Epithelial cell of proximal tubule (primary cell): ENCODE data around the gene CCDC124. TPM values are rescaled to one million over a fixed set of nuclear protein-coding genes. Genes with fewer than 3 reads are reported as not detected.

Source experiments
- DNase-seq: peaks from one replicate; pipeline ENCODE4 v3.0.0-alpha.2; 2011; ENCODE audit warnings: low read depth
- H3K4me3 ChIP-seq: 2 replicates; pipeline ENCODE4 v1.5.1; 2011; ENCODE audit warnings: low read depth, mild to moderate bottlenecking, low read length
- total RNA-seq: library from RNA; depleted of rRNA; stranded (reverse); fragments of >200 nt; gene quantifications from 2 replicates; pipeline ENCODE4 v1.2.3, GENCODE V29; 2015
- TF ChIP-seq, protein P1 (sequence below): conservative IDR thresholded peaks from 2 replicates; pipeline ENCODE4 v1.5.1; 2012; ENCODE audit warnings: low read depth, mild to moderate bottlenecking, low read length

The CCDC124 gene
- total RNA-seq, 1 donor from 2014 or later = 68.4 TPM

DNA sequence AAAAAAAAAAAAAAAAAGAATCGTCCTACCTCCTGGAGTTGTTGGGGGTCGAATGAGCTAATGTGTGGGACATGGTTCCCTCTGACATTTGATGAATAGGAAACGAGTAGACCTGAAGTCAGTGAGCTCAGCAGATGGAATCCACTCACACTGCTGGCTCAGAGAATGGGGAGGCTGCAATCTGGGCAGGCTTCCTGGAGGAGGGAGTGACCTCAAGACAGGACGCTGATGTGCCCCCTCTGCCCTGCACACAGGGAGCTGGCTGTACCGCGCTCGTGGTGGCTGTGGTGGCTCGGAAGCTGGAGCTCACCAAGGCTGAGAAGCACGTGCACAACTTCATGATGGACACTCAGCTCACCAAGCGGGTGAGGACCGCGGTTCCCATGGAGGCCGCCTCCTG lies 55.3 kb downstream of the CCDC124 start:
- TF ChIP-seq, protein P1, sequence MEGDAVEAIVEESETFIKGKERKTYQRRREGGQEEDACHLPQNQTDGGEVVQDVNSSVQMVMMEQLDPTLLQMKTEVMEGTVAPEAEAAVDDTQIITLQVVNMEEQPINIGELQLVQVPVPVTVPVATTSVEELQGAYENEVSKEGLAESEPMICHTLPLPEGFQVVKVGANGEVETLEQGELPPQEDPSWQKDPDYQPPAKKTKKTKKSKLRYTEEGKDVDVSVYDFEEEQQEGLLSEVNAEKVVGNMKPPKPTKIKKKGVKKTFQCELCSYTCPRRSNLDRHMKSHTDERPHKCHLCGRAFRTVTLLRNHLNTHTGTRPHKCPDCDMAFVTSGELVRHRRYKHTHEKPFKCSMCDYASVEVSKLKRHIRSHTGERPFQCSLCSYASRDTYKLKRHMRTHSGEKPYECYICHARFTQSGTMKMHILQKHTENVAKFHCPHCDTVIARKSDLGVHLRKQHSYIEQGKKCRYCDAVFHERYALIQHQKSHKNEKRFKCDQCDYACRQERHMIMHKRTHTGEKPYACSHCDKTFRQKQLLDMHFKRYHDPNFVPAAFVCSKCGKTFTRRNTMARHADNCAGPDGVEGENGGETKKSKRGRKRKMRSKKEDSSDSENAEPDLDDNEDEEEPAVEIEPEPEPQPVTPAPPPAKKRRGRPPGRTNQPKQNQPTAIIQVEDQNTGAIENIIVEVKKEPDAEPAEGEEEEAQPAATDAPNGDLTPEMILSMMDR = no peak
- H3K4me3 ChIP-seq = no peak overlapping the region
- DNase-seq = no peak

DNA sequence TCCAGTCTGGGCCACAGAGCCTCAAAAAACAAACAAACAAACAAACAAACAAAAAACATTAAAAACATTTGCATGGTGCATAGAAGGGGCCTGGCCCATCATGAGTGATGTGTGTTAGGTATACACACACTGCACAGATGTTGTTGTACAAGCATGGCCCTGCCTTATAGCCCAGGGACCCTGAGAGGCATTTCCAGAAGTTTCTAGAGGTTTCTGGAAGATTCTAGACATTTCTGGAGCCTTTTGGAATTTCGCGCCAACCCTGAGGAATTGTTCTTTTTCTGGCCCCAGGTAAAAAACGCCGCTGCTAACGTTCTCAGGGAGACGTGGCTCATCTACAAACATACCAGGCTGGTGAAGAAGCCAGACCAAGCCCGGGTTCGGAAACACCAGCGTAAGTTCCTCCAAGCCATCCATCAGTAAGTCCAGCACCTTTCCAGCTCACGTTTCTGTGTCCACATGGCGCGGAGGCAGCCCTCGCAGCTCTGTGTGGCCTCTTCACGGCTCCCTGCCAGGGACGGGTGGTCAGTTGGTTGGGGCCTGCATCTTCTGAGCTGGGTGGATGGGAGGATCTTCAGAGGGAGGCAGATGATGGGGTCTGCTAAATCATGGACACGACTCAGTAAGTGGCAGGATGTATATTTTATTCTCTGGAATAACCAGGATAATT lies 56.7 kb downstream of the CCDC124 start:
- H3K4me3 ChIP-seq = no peak overlapping the region
- TF ChIP-seq, protein P1 = no peak
- DNase-seq = no peak

DNA sequence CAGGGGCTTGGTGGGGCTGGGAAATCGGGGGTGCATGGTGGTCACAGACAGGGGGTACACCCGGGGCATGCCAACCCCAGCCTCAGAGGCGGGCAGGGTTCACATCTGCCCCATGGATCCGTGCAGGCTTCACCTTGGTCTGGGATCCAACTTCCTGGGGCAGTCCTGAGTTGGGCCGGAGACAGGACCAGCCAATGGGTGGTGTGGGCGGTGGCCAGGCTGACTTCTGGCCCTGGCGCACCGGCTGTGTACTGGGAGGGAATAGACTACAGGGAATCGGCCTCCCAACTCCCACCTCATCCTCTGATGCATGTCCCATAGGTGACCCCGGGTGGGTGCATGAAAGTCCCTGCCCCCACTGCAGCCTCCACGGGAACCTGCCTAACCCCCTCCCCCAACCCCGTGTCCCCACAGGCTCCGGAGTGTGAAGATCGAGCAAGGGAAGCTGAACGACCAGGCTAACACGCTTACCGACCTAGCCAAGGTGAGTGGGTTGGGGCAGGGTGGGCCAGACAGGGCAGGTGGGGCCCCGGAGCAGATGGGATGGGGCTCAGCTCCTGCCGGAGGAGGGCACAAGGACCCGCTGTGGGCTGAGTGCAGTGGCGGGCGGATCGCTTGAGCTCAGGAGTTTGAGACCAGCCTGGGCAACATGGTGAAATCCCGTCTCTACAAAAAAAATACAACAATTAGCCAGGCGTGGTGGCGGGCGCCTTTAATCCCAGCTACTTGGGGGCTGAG lies 60.4 kb downstream of the CCDC124 start:
- DNase-seq = no peak
- TF ChIP-seq, protein P1 = no peak
- no peak overlapping the region for H3K4me3 ChIP-seq

Other genes with a start within 250 kb of the CCDC124 start
- 0.06 TPM in 1 of 2 replicates, not detected in the other for gene UNC13A, start 244.7 kb upstream of the CCDC124 start, total RNA-seq
- gene MAP1S, start 213.5 kb upstream of the CCDC124 start, total RNA-seq = 48.8 and 50.6 TPM in 2 replicates
- 4.2 and 18.0 TPM in 2 replicates for gene FCHO1, start 181.5 kb upstream of the CCDC124 start, total RNA-seq
- 11.1 and 17.3 TPM in 2 replicates for gene B3GNT3, start 137.9 kb upstream of the CCDC124 start, total RNA-seq
- not detected in 2 replicates for gene INSL3, start 111.5 kb upstream of the CCDC124 start, total RNA-seq
- 5.3 and 8.0 TPM in 2 replicates for gene JAK3, start 85.0 kb upstream of the CCDC124 start, total RNA-seq
- 1,780 and 2,411 TPM in 2 replicates for gene RPL18A, start 73.1 kb upstream of the CCDC124 start, total RNA-seq
- gene SLC5A5, start 61.1 kb upstream of the CCDC124 start, total RNA-seq = not detected in 2 replicates
- not detected in 2 replicates for gene KCNN1, start 34.1 kb downstream of the CCDC124 start, total RNA-seq
- gene ARRDC2, start 75.2 kb downstream of the CCDC124 start, total RNA-seq = 9.9 and 13.4 TPM in 2 replicates
- not detected in 2 replicates for gene IL12RB1, start 153.9 kb downstream of the CCDC124 start, total RNA-seq
- 1.7 and 3.5 TPM in 2 replicates for gene MAST3, start 164.8 kb downstream of the CCDC124 start, total RNA-seq
- gene PIK3R2, start 220.1 kb downstream of the CCDC124 start, total RNA-seq = 15.3 and 19.9 TPM in 2 replicates
- 10.1 and 11.3 TPM in 2 replicates for gene IFI30, start 240.8 kb downstream of the CCDC124 start, total RNA-seq